SK-N-MC (cell line): ENCODE results near the gene CMTR1.
"Not testable (repeated sequence)": the region's sequence is repeated elsewhere in the genome, so short reads cannot be mapped to it uniquely, and the experiment has no call there.

Experiments
- DNase-seq: peaks from one replicate; pipeline ENCODE4 v3.0.0-alpha.2; 2011; ENCODE audit warnings: low read depth, low spot score
- H3K27ac ChIP-seq: fragments of 200-600 bp; sonication (generic); 2 replicates; pipeline ENCODE4 v1.5.1; 2016; ENCODE audit warnings: mixed run types
- H3K36me3 ChIP-seq: fragments of 200-600 bp; sonication (generic); 2 replicates; pipeline ENCODE4 v1.6.1; 2017; ENCODE audit warnings: antibody characterized with exemption, low read length, mixed read lengths; ENCODE audit not compliant: insufficient read depth
- H3K4me3 ChIP-seq: fragments of 200-600 bp; sonication (generic); 2 replicates; pipeline ENCODE4 v1.5.1; 2016
- H3K9ac ChIP-seq: fragments of 200-600 bp; sonication (generic); 2 replicates; pipeline ENCODE4 v1.8.0; 2017; ENCODE audit warnings: mixed run types, mixed read lengths; ENCODE audit not compliant: insufficient read length
- H3K9me3 ChIP-seq: fragments of 200-600 bp; sonication (generic); 2 replicates; pipeline ENCODE4 v1.6.1; 2017; ENCODE audit warnings: low read depth, mild to moderate bottlenecking, antibody characterized with exemption, low read length, moderate library complexity, mixed read lengths
- EZH2 ChIP-seq: fragments of 200-600 bp; sonication (generic); IDR thresholded peaks from one replicate; pipeline ENCODE4 v1.6.1; 2017; ENCODE audit warnings: antibody characterized with exemption
- FOXP2 ChIP-seq: optimal IDR thresholded peaks from 2 replicates; pipeline ENCODE3; 2011; ENCODE audit warnings: mild to moderate bottlenecking, moderate library complexity; ENCODE audit not compliant: insufficient read depth; ENCODE audit errors: extremely low read length, control extremely low read depth
- POLR2AphosphoS5 ChIP-seq: IDR thresholded peaks from 2 replicates; pipeline ENCODE4 v1.6.1; 2012; ENCODE audit warnings: mild to moderate bottlenecking, low read depth, low read length, borderline replicate concordance

CMTR1 gene

DNA sequence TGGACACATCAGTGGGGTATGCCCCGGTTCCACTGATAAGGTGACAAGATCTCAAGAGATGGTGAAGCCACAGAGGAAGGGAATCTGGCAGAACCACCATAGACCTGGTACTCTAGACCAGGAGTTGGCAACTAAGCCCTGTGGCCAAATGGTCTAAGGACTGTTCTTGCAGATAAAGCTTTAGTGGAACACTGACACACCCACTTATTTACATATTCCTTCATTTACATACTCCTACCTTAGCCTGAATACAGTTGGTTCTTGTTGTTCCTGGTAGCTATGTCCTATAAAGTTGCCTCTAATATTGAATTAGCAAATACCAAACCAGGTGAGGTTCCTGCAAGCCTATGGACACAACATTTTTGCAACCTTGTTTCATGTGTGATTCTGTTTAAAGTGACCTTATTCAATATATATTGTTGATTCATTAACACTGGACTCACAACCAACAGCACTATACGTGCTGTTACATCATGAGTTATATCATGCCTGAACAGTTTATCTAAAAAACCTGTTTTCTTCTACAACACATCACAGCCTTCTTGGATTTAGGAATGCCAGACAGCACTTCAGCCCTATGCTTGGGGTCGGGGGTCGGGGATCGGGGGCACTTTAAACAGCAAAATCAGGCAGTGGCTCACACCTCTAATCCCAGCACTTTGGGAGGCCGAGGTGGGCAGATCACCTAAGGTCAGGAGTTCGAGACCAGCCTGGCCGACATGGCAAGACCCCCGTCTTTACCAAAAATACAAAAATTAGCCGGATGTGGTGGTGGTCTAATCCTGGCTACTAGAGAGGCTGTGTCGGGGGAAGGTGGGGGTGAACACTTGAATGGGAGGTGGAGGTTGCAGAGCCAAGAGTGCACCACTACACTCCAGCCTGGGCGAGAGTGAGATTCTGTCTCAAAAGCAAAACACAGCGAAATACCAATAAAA lies 64.2 kb downstream of the CMTR1 start:
- no peak overlapping the region for H3K9ac ChIP-seq
- TF ChIP-seq POLR2AphosphoS5 (no peak), FOXP2 (no peak), EZH2 (no peak)
- no peaks in the 10 kb centered on the region for H3K9me3 ChIP-seq
- H3K36me3 ChIP-seq: no peaks in the 10 kb centered on the region
- no peak overlapping the region for H3K27ac ChIP-seq
- DNase-seq: no peak
- H3K4me3 ChIP-seq: no peak overlapping the region

- Histone ChIP-seq H3K9me3 (no peaks in the 10 kb centered on the region), H3K9ac (peak within 1 kb of the TSS; percentile 89), H3K27ac (peak within 1 kb of the TSS; percentile 64; the same call in 1 of the 2 replicates), H3K4me3 (peak within 1 kb of the TSS; percentile 88), H3K36me3 (no peaks in the 10 kb centered on the region)
- peak; percentile 79; the same call in 1 of the 2 replicates for TF ChIP-seq POLR2AphosphoS5
- no peak for TF ChIP-seq FOXP2
- DNase-seq: peak; percentile 94
These were observed 66.6 kb downstream of the CMTR1 start, which contains the start of gene CCDC167 for GRCh38 chr6:37499433-37500293. Gene CCDC167 (minus strand): TSS chr6:37499893. CDS start chr6:37499863, 30 bp downstream.

GRCh38 chr6:37500294-37500608 lies 67.2 kb downstream of the CMTR1 start:
- Histone ChIP-seq H3K27ac (no peak overlapping the region), H3K4me3 (peak overlapping the region; percentile 88), H3K9me3 (no peaks in the 10 kb centered on the region), H3K36me3 (no peaks in the 10 kb centered on the region), H3K9ac (no peak overlapping the region)
- TF ChIP-seq FOXP2 (no peak), POLR2AphosphoS5 (no peak), EZH2 (no peak)
- DNase-seq: no peak

DNA sequence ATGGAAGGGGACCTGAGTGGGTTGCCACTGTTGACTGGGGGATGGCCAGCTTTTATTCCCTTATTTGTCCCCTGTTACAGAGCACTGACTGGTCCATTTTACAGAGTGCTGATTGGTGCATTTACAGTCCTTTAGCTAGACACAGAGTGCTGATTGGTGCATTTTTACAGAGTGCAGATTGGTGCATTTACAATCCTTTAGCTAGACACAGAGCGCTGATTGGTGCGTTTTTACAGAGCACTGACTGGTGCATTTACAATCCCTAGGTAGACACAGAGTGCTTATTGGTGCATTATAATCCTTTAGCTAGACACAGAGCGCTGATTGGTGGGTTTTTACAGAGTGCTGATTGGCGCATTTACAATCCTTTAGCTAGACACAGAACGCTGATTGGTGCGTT lies 67.9 kb downstream of the CMTR1 start:
- H3K9ac ChIP-seq, H3K9me3 ChIP-seq, H3K27ac ChIP-seq, H3K4me3 ChIP-seq, H3K36me3 ChIP-seq, DNase-seq: not testable (repeated sequence)

- TF ChIP-seq EZH2: no peak
- no peak for TF ChIP-seq FOXP2
- no peak for TF ChIP-seq POLR2AphosphoS5
- Histone ChIP-seq H3K36me3 (no peaks in the 10 kb centered on the region), H3K9me3 (no peaks in the 10 kb centered on the region), H3K4me3 (no peak overlapping the region), H3K27ac (no peak overlapping the region), H3K9ac (no peak overlapping the region)
- no peak for DNase-seq
These were observed 68.8 kb downstream of the CMTR1 start for GRCh38 chr6:37501632-37502491.

DNA sequence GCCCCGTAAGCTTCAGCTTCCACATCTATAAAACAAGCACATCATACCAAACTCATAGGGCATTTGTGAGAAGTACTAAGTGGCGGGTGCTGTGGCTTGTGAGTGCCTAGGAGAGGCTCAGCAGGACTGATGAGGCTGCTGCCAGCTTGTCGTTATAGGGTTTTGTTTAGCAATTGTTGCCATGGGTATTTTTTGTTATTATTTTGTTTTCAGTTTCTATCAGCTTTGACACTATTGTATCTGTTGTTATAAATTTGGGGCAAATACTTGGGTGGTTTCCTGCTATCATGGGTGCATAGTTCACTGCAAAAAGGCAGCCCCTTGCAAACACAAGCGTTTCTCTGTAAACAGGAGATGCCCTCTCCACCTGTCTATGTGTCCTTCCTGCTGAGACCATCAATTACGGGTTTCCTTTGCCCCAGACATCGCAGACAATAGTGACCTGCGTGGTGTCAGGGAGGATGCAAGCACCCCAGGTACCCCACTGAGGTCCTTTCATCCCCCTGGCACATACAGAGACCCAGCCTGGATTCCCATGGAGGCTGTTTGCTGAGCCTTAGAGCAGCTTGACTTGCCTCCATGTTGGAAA lies 69.8 kb downstream of the CMTR1 start:
- no peak for DNase-seq
- H3K9me3 ChIP-seq: no peaks in the 10 kb centered on the region
- H3K4me3 ChIP-seq: no peak overlapping the region
- no peak overlapping the region for H3K9ac ChIP-seq
- no peaks in the 10 kb centered on the region for H3K36me3 ChIP-seq
- H3K27ac ChIP-seq: no peak overlapping the region
- TF ChIP-seq POLR2AphosphoS5: no peak
- no peak for TF ChIP-seq FOXP2

GRCh38 chr6:37503309-37503965 lies 70.4 kb downstream of the CMTR1 start:
- no peak overlapping the region for H3K9ac ChIP-seq
- DNase-seq: no peak
- H3K9me3 ChIP-seq: no peaks in the 10 kb centered on the region
- no peak overlapping the region for H3K4me3 ChIP-seq
- no peaks in the 10 kb centered on the region for H3K36me3 ChIP-seq
- H3K27ac ChIP-seq: no peak overlapping the region
- no peak for TF ChIP-seq FOXP2
- TF ChIP-seq EZH2: no peak
- TF ChIP-seq POLR2AphosphoS5: no peak

DNA sequence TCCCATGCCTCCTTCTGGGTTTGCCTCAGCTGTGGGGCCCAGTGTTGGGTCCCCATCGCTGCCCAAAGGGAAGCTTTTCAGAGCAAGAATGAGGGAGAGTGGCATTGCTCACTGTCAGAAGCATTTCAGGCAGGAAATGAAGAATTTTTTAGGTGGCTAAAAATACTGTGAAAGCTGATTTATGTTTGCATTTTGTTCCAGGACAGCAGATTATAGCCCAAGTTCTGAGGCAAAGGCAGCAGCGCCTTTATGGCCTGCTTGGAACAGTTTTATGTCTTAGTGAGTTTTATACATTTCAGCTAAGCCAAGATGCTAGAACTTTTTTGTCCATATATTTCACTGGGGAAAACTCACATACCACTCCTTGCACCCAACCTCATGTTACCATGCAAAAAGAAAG lies 71.0 kb downstream of the CMTR1 start:
- Histone ChIP-seq H3K27ac (no peak overlapping the region), H3K9me3 (no peaks in the 10 kb centered on the region), H3K9ac (no peak overlapping the region), H3K4me3 (no peak overlapping the region), H3K36me3 (no peaks in the 10 kb centered on the region)
- no peak for DNase-seq
- TF ChIP-seq POLR2AphosphoS5: no peak
- no peak for TF ChIP-seq EZH2
- TF ChIP-seq FOXP2: no peak
